ENCODE results near the gene CRTAC1.

The CRTAC1 gene

DNA sequence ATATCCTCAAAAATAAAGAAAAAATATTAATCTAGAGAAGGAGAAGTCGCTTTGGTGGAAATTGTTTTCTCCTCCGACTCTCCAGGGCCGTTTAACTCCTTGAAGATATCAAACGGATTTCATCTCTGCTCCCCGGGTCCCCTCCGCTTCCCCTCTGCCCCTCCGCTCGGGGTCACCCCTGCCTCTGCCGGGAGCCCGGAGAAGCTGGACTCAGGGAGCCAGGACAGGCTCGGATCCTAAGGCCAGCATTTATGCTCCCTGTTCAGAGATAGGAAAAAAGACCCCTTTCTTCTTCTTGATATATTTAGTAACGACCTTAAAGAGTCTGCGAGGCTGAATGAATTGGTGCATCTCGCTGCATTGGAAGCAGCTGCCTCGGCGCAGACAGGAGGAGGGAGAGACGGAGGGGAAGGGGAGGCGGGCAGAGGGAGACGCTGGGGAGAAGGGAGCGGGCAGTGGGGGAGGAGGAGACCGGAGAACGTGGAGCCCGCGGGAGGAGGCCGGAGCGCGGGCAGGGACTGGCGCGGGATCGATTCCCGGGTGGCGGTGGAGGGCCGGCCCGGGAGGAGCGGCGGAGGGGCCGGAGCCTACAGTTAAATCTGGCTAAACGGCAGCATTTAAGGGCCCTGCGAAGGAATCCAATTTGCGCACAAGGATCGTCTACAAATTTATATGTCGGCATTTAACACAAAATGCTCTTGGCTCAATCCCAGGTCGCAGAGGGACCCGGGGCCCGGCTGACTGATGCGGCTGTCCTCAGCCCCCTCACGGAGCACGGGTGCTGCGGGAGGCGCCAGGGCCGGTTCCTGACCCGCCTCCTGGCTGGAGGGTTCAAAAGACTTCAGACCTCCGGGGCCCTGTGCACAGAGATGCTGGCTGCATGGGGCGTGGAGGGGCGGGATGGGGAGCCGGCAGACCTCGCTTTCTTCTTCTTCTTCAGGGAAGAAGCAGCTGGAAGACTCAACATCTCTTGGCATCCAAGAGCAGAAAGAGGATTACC is 55.6 kb downstream of the CRTAC1 start:
- DNase-seq (ENCODE audit: low read depth): no peak

DNA sequence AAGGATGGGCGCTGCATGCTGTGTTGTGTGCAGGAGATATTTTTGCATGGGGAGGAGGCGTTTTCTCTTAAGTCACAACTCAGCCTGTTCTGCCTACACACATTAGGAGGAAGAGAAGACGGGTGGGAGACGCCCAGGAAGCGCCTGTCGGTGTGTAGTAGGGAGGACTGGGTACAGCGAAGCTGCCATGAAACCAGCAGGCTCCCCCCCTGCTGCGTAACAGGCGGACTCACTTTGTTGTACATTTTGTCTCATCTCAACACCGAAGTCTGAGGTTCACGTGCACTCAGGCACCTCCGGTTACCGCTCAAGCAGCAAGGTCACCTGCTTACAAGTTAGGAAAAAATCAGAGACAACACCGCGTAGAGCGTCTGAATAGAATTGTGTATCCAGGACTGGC is 56.3 kb downstream of the CRTAC1 start:
- DNase-seq (ENCODE audit: low read depth): no peak

DNA sequence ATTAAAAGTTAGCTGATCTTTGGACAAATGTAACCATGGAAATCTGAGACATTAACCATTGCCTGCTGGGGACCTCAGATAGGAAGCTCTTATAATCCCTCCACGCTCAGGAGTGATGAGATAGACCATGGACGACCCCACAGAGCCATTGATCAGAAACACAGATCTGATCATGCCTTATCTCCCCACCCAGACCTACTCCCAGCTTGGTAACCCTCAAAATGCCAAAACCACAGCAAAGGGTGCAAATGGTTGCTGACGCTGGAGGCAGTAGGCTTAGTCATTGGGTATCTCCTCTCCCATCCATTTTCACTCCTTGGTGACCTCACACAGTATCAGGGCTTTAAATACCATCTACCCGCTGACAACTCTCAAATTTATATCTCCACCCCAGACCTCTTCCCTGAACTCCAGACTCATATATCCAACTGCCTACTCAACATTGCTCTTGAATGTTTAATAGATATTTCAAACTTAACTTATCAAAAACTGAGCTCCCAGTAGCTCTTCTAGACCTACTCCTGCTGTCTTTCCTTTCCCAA is 60.8 kb downstream of the CRTAC1 start:
- no peak for DNase-seq (ENCODE audit: low read depth)

DNA sequence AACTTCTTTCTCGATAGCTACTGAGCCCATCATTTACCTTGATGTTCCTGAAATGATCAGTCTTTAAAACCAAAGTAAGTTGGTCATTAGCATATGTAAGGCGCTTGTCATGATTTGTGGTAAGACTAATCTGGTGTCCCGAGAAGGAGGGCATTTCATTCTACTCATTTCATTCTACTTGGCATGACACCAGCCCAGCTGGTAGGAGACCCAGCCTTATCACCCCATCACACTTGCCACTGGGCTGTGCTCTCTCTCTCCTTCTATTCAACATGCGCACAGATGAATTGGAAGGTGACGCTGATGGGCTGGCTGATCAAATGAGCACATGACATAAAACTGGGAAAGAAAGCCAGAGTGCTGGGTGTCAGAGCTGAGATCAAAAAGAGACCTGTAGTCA is 65.7 kb downstream of the CRTAC1 start:
- DNase-seq (ENCODE audit: low read depth): no peak

DNA sequence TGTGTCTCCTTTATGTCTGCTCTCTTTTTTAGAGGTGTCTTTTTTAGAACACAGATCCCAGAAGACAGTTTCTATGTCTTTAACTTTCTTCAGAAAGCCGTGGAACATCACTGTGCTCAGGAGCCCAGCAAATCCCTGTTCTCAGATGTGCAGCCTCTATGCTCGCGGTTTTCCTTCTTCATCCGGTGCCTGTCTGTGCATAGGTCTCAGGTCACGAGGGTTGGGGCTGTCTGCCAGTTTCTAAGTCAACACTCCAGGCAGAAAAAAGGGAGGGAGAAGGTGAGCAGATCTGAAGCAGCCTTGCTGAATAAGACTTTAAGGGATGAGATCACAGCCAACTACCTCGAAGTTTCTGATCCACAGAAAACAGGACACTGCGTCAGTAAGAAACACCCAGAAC is 68.5 kb downstream of the CRTAC1 start:
- DNase-seq (ENCODE audit: low read depth): no peak

DNA sequence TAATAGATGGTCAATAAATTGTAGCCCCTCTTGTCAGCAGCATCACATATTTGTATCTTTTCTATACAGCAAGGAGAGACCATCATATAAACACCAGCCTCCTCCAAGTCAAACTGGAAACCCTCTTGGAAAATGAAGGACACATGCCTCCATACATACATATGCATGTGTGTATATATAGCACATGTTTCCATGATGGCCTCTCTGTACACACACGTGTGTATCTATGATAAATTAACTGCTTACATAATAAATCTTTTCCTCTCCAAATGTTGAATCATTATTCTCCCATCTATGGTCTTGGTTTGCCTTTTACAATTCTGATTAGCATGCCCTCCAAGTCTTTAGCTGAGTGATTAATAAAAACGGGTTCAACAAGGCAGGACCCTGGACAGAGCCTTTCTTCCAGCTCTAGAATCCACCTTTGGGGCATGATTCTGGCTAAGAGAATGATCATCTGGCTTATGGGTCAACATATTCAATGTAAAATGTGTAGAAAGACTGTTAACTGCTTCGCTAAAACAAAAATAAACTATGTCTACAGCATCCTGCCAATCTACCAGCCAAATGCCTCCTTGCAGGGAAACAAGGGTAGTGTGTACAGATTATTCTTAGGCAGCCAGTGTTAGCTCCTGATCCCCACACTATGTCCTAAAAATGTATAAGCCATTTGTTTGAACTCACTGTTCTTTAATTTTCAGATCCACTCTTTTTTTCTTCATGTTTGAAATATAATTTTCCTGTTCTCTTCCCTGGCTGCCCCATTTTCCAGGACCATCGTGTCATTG is 70.0 kb downstream of the CRTAC1 start:
- no peak for DNase-seq (ENCODE audit: low read depth)

DNA sequence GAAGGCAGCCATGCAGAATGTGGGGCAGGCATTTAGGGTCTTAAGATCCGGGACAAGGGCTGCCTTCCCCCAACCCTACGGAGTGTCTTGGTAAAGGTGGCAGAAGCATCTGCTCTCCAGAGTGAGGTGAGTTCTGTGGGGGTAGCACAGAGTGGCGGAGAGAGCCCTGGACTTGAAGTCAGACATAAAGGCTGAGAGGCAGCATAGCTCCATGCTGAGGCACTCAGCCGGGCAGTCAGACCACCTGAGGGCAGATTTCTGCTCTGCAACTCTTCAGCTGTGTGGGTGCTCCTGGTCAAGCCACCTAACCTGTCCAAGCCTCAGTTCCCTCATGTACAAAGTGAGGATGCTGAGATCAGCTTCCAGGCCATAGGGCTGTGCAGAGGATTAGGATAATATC is 81.0 kb downstream of the CRTAC1 start:
- no peak for DNase-seq (ENCODE audit: low read depth)

DNA sequence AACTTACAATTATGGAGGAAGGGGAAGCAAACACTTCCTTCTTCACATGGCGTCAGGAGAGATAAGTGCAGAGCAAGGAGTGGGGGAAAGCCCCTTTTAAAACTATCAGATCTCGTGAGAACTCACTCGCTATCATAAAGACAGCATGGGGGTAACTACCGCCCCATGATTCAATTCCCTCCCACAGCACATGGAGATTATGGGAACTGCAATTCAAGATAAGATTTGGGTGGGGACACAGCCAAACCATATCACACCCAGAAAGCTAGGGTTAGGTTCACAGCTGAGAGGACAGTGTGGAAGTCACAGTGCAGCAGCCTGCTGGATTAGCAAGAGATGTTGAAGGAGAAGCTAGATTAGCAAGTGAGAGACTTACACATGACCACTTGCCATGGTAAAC is 81.6 kb downstream of the CRTAC1 start:
- DNase-seq (ENCODE audit: low read depth): no peak

DNA sequence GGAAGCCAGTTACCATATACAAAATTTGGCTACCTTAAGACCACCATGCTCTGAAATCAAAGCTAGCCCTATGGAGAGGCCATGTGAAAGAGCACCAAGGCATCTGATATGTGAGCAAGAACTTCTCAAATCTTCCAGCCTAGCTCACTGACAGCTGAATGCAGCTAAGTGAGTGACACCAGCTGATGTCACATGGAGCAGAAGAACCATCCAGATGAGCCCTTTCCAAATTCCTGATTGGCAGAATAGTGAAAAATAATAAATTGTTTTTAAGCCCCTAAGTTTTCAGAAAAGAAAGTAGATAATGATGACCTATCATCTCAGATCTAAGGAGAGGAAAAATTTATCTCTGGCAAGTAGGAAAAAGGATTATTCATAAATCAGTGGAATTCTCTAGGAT is 85.6 kb downstream of the CRTAC1 start:
- DNase-seq (ENCODE audit: low read depth): no peak

DNA sequence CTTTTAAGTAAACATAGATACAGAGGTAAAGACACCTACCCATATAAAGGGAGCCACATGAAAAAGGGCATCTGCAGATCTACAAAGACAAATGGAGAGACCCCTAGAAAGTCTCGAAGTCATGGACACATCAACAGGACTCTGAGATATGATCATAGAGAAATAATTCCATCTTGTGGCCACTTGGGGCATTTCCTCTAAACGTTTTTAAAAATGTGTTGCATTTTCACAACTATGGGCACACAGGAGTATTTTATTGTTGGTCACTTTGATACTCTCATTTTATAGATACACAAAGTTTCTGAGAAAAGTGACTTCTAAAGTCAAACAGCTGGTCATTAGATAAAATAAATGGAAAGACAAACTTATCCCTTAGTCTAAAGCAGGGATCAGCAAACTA is 87.1 kb downstream of the CRTAC1 start:
- no peak for DNase-seq (ENCODE audit: low read depth)

DNA sequence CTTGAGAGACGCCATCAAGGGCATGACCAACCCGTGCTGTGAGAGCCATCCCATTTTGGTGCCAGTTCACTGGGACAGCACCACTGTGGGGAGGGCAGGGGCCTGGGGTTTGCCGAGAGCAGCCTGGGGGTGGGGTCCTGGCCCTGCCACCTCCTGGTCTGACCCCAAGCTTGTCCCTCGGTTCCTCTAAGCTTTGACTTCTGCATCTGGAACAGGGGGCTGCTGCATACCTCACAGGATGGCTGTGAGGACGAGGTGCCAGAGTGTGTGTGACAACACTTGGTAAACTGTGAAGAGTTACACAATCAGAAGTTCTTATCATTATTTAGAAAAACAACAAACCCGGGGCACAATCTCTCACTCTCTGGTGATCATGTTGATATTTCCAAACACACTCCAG is 89.9 kb downstream of the CRTAC1 start:
- no peak for DNase-seq (ENCODE audit: low read depth)

DNA sequence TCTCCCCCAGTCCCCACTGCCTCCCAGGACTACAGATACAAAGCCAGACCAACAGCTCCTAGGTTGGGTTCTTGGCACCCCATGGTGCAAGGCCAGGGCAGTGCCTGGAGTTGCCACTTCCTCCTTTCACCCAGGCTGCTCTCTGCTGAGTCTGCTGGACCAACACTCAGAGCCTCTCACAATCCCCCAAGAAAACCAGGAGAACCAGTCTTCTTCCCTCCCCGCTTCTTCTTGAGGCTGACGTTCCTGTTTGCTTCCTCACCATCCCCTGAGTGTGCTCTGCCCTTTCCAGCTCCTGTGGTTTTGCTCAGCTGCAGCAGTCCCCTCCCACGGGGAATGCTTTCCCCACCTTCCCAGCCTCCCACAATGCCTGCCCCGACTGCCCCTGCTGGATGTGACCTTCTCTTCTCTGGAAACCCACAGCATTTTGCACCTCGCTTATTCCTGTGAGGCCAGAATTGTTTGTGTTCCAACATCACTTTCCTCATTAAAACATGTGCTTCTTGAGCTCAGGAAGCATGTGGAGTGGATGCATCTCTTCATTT is 90.9 kb downstream of the CRTAC1 start:
- no peak for DNase-seq (ENCODE audit: low read depth)

DNA sequence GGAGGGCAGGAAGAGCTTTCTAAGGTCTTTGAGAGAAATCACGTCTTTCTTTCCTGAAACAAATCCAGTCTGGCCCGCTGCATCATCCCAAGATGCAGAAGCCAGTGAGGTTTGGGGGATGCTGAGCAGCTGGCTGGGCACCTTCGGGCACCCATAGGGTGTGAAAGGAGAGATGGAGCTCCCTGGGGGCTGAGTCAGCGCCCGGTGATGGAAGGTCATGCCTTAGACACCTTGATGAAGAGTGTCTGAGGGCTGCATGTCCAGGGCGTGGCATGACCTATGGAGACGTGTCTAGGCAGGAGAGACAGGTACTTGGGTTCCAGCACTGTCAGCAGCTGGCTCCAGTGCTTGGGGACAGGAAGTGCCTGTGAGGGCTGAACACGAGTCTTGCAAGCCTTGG is 92.5 kb downstream of the CRTAC1 start:
- no peak for DNase-seq (ENCODE audit: low read depth)

DNA sequence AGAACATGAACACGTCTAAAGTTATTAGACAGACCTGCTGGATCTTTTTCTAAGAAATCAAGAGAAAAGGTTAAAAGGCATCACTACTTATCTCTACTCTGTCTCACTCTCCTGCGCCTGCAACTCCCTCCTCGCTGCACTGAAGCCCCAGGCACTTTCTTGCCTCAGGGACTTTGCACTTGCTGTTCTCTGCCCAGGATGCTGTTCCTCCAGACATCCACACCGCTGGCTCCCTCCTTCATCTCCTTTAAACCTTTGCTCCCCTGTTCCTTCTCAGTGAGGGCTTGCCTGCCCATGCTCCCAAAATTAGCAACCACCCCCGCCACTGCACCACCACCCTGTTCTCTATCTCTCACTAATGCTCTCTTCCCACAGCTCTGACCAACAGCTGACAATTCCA is 93.4 kb downstream of the CRTAC1 start:
- no peak for DNase-seq (ENCODE audit: low read depth)

DNA sequence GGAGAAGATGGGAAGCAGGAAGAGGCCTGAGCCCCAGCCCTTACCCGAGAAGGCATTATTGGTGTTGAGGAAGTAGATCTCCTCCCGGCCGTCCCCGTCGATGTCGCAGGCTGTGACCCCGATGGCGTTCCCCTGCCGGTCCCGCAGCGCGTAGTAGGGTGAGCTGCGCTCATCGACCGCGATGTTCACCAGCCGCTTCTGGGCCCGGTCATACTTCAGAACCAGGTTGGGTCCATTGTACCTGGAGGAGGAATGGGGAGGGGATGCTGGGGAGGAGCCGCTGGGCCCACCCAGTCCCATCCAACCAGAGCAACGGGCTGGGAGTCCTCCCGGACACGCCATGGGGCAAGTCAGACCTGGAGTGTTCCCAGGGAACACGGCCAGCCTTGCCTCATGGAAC is 94.3 kb downstream of the CRTAC1 start:
- DNase-seq (ENCODE audit: low read depth): no peak

DNA sequence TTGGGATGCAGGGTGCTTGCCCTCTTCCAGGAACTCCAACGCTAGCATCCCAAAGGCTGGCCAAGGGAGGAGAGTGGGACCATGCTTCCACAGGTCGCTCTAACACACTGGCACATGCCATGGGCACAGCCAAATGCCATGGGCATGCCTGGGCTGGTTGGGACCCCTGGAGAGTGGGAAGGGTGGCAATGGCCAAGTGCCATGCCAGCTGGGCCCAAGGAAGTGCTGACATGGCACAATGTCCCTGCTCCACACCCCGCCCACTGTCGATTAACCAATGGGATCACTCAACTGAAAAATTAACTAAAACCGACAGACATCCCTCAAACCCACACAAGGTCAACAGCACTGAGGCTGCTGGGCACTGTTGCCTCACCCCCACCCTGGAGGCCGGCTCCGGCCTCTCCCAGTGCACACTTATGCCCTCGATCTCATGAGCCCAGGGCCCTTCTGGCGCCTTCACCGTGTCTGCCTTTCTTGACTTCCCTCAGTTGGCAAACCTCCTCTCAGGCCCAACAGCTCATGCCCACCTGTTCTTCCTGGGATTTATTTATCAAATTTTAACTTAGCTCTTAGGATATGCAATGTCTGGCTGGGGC is 97.4 kb downstream of the CRTAC1 start:
- DNase-seq (ENCODE audit: low read depth): no peak

DNA sequence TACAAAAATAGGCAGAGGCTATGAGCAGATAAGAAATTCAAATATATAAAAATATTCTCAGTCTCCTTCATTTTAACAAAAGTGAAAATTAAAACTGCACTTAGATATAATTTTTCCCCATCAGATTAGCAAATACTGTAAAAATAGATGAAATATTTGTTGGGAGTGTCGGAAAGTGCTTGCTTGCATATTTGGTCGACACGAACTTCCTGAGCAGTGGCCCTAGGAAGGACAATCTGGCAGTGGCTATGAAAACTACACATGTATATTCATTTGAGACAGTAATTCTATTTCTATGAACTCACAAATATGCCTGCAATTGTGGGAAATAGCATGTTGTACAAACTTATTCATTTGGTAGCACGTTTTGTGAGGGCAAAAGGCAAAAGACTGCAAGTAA is 99.4 kb downstream of the CRTAC1 start:
- DNase-seq (ENCODE audit: low read depth): no peak

DNA sequence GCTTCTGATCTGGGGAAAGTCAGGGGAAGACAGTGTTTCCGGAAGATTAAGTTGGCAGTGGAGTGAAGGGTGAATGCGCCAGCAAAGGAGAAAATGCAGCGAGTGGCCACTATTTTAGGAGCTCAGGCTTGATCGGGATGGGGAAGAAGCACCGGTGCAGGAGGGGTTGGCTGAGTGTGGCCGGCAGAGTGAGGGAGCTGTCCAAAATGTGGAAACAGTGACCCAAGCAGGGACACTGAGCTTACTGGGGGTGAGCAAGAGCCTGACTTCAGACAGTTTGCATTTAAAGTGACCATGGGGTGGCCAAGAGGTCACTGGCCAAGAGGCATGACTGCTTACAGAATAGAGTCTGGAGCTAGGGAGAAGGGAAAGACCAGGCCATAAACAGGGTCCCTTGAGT is 101.5 kb downstream of the CRTAC1 start:
- no peak for DNase-seq (ENCODE audit: low read depth)

DNA sequence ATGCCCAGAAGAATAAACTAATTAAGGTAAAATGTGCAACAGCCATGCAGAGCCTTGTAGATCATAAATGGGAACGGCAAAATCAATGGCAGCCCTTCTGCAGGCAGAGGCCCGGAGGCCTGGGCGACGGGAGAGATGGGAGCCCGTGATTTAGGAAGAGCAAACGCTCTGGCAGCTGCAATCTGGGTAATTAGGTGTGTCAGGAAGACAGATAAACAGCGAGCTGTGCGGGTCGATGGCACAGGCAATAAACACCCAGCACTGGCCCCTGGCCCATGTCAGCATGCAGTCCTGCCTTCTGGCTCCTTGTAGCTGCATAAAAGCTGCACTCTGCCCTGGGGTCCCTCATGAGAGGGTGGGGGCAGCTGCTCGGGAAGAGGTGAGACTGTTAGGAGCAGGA is 102.8 kb downstream of the CRTAC1 start:
- no peak for DNase-seq (ENCODE audit: low read depth)

DNA sequence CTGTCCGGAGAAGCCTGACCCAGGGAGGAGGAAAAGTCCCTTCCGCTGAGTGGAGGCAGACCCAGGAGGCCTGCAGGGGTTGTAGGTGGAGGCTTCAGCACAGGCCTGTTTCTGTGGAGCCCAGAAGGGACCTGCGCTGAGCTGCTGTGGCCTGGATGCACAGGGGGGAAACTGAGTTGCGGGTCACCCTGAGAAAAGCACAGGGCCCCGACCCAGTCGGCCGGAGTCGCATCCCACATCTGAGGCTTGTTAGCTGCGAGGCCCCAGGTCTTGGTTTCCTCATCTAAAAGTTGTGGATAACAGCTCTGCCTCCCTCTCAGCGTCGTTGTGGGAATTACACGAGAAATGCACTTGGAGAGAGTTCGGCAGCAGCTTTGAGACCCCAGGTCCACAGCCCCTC is 104.4 kb downstream of the CRTAC1 start:
- no peak for DNase-seq (ENCODE audit: low read depth)

DNA sequence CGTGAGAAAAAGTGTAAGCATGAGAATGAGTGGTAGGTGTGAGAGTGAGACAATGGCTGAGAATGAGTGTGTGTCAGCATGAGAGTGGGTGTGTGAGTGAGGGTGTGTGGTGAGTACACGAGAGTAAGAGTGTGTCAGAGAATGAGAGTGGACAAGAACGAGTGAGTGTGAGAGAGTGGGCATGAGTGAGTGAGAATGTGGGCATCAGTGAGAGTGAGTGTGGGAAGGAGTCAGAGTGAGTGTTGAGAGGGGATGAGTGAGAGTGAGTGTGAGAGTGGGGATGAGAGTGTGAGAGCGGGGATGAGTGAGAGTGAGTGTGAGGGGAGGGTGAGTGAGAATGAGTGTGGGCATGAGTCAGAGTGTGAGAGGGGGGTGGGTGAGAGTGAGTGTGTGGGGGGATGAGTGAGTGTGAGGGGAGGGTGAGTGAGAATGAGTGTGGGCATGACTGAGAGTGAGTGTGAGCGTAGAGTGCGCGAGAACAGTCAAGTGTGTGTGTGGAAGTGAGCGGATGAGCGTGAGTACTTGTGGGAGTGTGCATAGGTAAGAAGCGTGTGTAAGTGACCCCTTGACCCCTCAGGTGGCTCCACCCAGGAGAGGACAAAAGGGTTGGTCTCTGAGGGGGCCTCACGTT is 105.0 kb downstream of the CRTAC1 start:
- no peak for DNase-seq (ENCODE audit: low read depth)

DNA sequence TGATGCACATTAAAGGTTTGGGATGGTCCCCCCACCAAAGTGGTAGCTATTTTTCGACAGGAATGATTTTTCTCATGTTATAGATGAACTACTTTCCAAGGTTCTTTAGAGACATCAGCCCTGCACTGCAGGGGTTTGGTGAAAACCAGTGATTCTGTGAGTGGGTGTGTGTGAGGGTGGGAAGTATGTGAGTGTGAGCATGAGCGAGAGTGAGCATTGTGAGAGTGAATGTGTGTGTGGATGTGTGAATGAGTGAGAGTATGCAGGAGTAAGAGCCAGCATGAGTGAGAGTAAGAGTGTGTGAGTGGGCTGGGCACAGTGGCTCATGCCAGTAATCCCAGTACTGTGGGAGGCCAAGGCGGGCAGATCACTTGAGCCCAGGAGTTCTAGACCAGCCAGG is 105.7 kb downstream of the CRTAC1 start:
- no peak for DNase-seq (ENCODE audit: low read depth)

Data from stromal cell of bone marrow (primary cell).